Measurements from ENCODE around the gene OLA1.

Gene OLA1

DNA sequence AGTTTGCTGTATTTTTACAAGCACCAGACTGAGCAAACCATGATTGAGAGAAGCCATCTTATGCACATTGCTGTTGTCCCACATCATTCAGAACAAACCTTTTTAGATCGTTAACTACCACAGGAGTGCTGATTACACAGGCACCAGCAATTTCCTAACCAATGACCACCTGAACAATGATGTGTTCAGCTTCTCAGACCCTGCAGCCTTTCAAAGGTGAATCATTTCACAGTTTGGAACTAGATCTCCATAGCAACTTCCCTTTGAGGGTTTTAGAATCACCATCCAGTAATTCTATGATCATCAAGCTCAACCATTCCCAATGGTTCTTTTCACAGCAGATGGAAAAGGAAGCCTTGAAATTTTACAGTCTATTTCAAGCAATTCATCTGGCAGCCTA is 71.4 kb downstream of the OLA1 start:
- no peak for DNase-seq

DNA sequence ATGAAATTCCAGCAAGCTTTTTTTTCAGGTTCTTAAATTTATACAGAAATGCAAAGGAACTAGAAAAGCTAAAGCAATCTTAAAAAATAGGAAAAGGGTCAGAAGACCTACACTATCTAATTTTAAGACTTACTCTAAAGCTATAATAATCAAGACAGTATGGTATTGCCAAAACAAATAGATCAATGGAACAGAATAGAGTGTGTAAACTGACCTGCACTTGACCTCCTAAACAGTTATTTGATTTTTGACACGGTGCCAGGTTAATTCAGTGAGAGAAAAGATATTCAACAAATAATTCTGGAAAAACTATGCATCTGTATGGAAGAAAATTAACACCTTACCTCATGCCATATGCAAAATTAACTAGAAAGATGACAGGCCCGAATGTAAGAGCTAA is 73.6 kb downstream of the OLA1 start:
- DNase-seq: no peak

DNA sequence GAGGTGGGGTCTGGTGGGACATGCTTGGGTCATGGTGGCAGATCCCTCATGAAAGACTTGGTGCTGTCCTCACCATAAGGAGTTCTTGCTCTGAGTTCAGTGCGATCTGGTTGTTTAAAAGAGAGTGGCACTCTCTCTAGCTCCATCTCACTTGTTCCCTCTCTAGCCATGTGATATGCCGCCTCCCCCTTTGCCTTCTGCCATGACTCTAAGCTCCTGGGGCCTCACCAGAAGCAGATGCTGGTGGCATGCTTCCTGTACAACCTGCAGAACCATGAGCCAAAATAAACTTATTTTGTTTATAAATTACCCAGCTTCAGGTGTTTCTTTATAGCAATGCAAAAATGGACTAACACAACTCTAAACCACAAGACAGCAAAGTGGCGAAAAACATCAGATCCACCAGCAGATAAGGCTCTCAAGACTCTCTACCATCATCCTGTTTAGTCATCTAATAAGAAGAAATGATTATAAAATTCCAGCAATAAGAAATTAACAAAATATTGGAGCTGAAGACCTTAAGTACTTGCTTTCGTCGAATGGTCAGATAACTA is 75.5 kb downstream of the OLA1 start:
- no peak for DNase-seq

DNA sequence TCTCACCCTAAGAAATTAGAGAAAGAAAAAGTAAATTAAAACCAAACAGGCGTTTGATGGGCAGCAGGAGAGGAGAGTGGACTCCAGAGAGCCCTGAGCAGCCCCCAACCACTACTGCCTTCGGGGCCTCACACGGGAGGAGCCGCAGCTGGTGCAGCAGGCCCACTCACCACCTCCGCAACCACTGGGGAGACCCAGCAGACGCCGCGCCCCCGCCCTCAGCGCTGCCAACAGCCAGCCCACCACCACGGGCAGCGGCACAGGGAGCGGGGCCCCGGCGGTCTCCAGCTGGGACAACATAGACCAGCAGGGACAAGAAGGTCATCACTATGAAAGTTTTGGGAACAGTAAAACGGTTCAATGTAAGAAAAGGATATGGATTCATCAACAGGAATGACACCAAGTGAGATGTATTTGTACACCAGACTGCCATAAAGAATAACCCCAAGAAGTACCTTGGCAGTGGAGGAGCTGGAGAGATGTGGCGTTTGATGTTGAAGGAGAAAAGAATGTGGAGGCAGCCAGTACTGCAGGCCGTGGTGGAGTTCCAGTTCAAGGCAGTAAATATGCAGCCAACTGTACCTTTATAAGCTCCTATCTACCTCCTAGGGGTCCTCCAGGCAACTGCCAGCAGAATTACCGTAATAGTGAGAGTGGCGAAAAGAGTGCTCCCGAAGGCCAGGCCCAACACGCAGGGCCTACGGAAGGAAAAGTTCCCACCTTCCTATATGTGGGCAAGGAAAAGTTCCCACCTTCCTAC is 76.5 kb downstream of the OLA1 start:
- DNase-seq: no peak

GRCh38 chr2:174169372-174169771 is 79.0 kb downstream of the OLA1 start:
- no peak for DNase-seq

GRCh38 chr2:174166261-174166660 is 82.1 kb downstream of the OLA1 start:
- DNase-seq: no peak

- DNase-seq: no peak
Observed at GRCh38 chr2:174161490-174161889, 86.8 kb downstream of the OLA1 start.

DNA sequence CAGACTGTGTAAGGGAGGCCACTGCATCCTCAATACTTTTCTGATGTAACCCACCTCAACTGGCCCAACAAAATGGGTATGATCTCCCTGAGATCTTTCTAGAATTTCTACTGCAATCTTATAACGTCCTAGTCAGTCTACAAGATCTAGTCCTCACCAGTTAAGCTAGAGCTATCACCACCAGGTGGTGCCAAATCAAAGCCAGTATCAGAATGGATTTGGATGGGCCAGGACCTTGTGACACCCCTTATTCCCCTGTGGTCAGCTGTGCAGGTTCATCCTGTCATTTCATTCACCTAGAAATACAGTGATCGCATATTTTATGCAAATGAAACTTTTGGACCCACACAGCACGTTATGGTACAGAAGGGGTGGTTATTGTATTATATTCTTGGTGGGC is 90.3 kb downstream of the OLA1 start:
- DNase-seq: no peak

DNA sequence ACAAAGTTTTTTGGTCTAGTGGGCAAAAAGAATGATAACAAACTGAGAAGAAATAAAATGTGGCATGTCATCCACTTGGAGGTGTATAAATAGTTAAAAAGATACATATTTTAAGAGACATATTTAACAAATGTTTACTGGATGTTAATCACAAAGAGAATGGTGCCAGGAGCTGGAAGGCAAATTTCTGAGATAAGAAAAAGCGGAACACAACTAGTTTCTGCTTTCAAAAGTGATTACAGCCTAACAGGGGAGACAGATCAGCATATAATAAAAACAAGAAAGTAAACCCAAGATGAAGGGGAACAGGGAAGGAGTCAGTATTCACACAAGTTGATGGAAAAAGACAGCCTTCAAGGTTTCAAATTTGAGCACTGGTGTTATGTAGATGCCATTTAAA is 91.3 kb downstream of the OLA1 start:
- no peak for DNase-seq

GRCh38 chr2:174153757-174154680 is 94.3 kb downstream of the OLA1 start:
- DNase-seq: no peak

GRCh38 chr2:174149530-174149929 is 98.8 kb downstream of the OLA1 start:
- no peak for DNase-seq

DNA sequence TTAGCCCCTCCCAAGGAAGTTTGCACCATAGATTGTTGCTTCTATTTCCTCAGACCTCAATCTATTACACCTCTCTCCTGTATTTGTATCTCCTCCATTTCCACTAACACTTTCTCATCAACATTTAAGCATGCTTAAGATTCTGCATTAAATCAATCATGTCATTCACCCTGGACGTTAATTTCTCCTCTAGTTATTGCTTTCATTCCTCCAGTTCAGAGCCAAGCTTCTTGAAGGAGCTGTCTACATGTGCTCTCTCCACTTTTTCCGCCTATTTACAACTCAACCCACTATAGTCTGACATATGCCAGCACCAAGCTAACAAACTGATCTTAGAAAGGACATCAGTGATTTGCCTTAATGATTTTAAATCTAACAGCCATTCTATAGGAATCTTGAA is 99.5 kb downstream of the OLA1 start:
- DNase-seq: no peak

DNA sequence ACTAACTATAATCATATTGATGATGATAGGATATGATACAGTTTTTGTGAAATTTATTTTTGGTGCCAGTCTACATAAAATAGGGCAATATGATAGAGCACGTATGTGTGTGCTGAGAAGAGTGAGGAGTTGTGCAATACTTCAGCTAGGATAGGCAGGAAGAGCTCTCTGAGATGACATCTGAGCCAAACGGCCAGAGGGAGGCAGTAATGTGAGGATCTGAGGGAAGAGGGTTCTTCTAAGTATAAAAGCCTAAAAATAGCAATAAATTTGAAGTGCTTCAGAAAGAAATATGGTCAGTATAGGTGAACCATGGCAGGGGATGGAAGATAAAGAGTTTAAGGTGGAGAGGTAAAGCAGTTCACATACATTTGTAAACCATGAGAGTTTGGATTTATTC is 102.5 kb downstream of the OLA1 start:
- no peak for DNase-seq

DNA sequence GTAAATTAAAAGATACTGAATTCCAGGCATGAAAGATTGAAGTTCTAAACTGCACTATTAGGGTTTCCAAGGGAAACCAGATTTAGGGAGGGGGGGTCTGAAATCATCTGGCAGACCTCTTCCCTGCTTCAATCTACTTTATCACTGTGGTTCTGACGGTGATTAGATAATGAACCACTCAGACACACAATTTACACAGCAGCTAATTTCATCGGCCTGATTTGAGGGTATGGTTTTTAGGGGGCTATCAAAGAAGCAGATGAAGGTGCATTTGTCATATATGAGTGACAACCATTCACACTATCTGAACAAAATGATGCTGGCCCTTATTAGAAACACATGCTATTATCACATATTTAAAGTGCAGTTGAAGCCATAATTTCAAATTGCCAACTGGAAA is 106.0 kb downstream of the OLA1 start:
- no peak for DNase-seq

GRCh38 chr2:174138161-174138560 is 110.2 kb downstream of the OLA1 start:
- DNase-seq: no peak

DNA sequence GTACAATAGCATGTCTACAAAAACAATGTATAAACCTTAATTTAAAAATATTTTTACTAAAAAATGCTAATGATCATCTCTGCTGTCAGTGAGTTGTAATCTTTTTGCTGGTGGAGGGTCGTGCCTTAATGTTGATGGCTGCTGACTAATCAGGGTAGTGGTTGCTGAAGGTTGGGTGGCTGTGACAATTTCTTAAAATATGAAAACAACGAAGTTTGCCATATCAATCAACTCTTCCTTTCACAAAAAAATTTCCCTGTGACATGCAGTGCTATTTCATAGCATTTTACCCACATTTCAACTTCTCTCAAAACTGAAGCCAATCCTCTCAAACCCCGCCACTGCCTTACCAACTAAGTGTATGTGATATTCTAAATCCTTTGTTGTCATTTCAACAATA is 112.4 kb downstream of the OLA1 start:
- no peak for DNase-seq

DNA sequence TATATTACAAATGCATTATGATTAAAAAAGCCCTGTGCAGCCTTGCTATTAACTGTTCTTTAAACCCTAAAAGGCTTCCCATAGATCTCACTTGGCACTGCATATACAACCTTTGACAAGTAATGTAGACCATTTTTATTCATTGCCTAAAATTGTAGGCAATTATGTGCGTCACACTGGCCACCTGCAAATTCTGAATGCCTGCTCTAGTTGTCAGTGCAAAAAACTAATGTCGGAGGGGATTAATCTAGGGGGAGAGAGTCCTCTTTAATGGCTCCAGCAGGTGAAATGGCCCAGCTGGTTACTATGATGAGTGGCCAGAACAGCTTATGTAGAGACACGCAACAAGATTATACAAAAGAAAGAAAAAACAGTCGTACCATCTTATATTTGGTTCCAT is 123.2 kb downstream of the OLA1 start:
- DNase-seq: no peak

DNA sequence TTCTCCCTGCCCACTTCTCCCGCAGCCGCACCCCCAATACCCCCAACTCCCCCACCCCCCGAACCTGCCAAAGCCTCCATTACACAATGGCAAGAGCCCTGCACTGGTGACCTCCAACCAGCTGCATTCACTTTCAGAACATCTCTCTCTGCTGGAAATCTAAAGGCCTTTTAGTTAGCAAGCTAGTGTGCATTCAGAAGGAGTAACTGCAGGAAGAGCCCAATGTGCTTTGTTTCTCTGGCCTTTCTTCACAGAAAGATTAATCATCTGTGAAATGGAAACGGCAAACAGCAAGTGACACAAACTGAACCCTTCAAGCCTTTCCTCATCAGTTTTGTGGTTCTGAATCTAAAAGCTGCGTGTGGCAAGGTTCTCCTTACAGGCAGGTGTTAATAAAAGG is 124.2 kb downstream of the OLA1 start:
- DNase-seq: no peak

GRCh38 chr2:174122185-174122584 is 126.1 kb downstream of the OLA1 start:
- DNase-seq: no peak

- no peak for DNase-seq
Observed at GRCh38 chr2:174121612-174122011, 126.7 kb downstream of the OLA1 start.

DNA sequence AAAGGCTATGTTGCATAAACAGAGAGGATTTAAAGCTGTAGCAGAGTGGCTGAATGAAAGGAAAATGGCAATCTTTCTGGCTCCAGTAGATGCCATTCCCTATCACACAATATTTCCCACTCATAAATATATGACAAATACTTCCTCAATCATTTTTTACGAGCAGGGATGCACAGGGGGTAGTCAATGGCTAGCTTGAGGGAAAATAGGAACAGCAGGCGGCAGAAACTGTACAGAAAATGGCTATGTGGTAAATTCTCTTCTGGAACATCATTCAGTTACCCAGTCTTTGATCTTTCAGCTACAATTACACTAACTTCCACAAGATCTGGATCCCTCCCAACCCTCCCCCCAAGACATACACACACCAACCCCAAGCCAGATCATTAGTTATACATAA is 127.2 kb downstream of the OLA1 start:
- DNase-seq: no peak

DNA sequence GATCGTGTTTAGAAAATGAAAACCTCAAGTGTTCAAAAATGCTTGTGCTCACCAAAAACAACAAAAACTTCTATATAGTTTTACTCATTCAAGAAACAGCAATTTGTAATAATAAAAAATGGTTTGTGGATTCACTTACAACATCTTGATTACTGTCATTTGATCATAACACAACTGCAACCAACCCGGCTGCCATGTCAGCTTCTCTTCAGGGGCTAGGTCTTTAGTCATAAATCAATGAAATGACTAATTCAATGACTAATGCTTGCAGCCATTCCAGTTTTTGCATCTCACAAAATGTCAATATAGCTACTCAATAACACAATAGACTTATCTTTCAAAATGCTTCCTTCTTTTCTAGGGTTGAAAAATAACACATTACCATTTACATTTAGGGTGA is 128.0 kb downstream of the OLA1 start:
- no peak for DNase-seq

GRCh38 chr2:174117951-174118930 is 130.1 kb downstream of the OLA1 start:
- no peak for DNase-seq

All from NCI-H1048 (cell line).